H1 (cell line): ENCODE data around the gene TRAPPC3. TPM values are rescaled to one million over a fixed set of nuclear protein-coding genes. Genes with fewer than 3 reads are reported as not detected.

ENCODE experiments used
- CTCF ChIA-PET: fragments of 300-600 bp; sonication (Branson Sonifier 250); formaldehyde crosslinking; loops from one replicate; lab custom pipeline; 2021; ENCODE audit not compliant: partially characterized antibody; lab: Charles Lee
- POLR2A ChIA-PET: fragments of 300-600 bp; sonication (Branson Sonifier 250); formaldehyde crosslinking; loops from one replicate; lab custom pipeline; 2021; ENCODE audit warnings: inconsistent platforms; ENCODE audit not compliant: partially characterized antibody; lab: Charles Lee
- DNase-seq, 2 experiments: peaks; one replicate each; pipeline versions ENCODE4 v3.0.0 to v3.0.0-alpha.2; 2010 to 2022; ENCODE audit warnings: low spot score in 2 of 2, low read depth in 1 of 2, mixed read lengths in 1 of 2
- FAIRE-seq: peaks from 2 replicates; lab custom pipeline; 2011; peaks lifted over from hg19 to GRCh38; lab: Jason Lieb, UNC
- H2AFZ ChIP-seq: 2 replicates; pipeline ENCODE4 v1.8.1; 2012; ENCODE audit warnings: low read length, inconsistent platforms
- H2AK5ac ChIP-seq: 2 replicates; pipeline ENCODE4 v1.6.1; 2013; ENCODE audit warnings: low read depth, low read length
- H2BK120ac ChIP-seq: replicated peaks from 2 replicates; pipeline ENCODE3; 2013; ENCODE audit warnings: low read depth, low read length, inconsistent platforms
- H2BK12ac ChIP-seq: 2 replicates; pipeline ENCODE4 v1.6.1; 2013; ENCODE audit warnings: low read depth, low read length
- H2BK15ac ChIP-seq: 2 replicates; pipeline ENCODE4 v1.6.1; 2013; ENCODE audit warnings: low read length
- H2BK20ac ChIP-seq: 2 replicates; pipeline ENCODE4 v1.6.1; 2013; ENCODE audit warnings: low read length
- H2BK5ac ChIP-seq: 2 replicates; pipeline ENCODE4 v1.6.1; 2013; ENCODE audit warnings: low read depth, low read length
- H3K14ac ChIP-seq: 2 replicates; pipeline ENCODE4 v1.6.1; 2013; ENCODE audit warnings: inconsistent platforms; ENCODE audit not compliant: insufficient read length
- H3K18ac ChIP-seq: 2 replicates; pipeline ENCODE4 v1.6.1; 2013; ENCODE audit warnings: low read length; ENCODE audit errors: extremely low read depth
- H3K23ac ChIP-seq: 2 replicates; pipeline ENCODE4 v1.6.1; 2013; ENCODE audit warnings: inconsistent platforms; ENCODE audit not compliant: insufficient read length
- H3K23me2 ChIP-seq: 2 replicates; pipeline ENCODE4 v1.6.1; 2013; ENCODE audit warnings: low read depth, low read length
- H3K27ac ChIP-seq: 2 replicates; pipeline ENCODE4 v1.6.1; 2011; ENCODE audit warnings: low read depth, low read length, inconsistent platforms
- H3K27me3 ChIP-seq, 4 experiments: replicated peaks in 1 of 4; 1 replicate in 1 of 4; 2 replicates in 3 of 4; pipeline versions ENCODE4 v1.6.1 to v1.8.1; 2011 to 2013; ENCODE audit warnings: low read length in 3 of 4, mild to moderate bottlenecking in 3 of 4, inconsistent platforms in 2 of 4, mixed read lengths in 2 of 4, moderate library complexity in 1 of 4; ENCODE audit not compliant: control insufficient read depth in 3 of 4, insufficient read depth in 3 of 4; ENCODE audit errors: extremely low read depth in 1 of 4
- H3K36me3 ChIP-seq, 4 experiments: 2 replicates each; pipeline versions ENCODE4 v1.6.1 to v1.8.1; 2011 to 2013; ENCODE audit warnings: mild to moderate bottlenecking in 4 of 4, low read length in 3 of 4, moderate library complexity in 2 of 4, control low read depth in 1 of 4, inconsistent platforms in 1 of 4; ENCODE audit not compliant: insufficient read depth in 4 of 4, control insufficient read depth in 2 of 4
- H3K4ac ChIP-seq: replicated peaks from 2 replicates; pipeline ENCODE3; 2013; ENCODE audit warnings: low read length, low read depth, mixed read lengths, inconsistent platforms; ENCODE audit not compliant: insufficient read length
- H3K4me1 ChIP-seq, 4 experiments: replicated peaks in 1 of 4; 1 replicate in 1 of 4; 2 replicates in 3 of 4; pipeline versions ENCODE4 v1.6.1 to v1.8.1; 2011 to 2013; ENCODE audit warnings: low read length in 3 of 4, inconsistent platforms in 2 of 4, mixed read lengths in 1 of 4; ENCODE audit not compliant: insufficient read depth in 4 of 4, control insufficient read depth in 3 of 4
- H3K4me2 ChIP-seq, 2 experiments: 2 replicates each; pipeline versions ENCODE4 v1.6.1 to v1.8.1; 2011 to 2013; ENCODE audit warnings: low read depth in 2 of 2, low read length in 2 of 2, control low read depth in 1 of 2, inconsistent platforms in 1 of 2, mild to moderate bottlenecking in 1 of 2; ENCODE audit not compliant: insufficient read depth in 1 of 2
- H3K4me3 ChIP-seq, 4 experiments: fragments of 200-600, 300-600 bp in 1 of 4; sonication (generic), shearing (Covaris generic), sonication (Bioruptor Twin) in 1 of 4; 2 replicates each; pipeline versions ENCODE4 v1.5.1 to v1.8.1; 2011 to 2016; ENCODE audit warnings: low read length in 4 of 4, low read depth in 3 of 4, control low read depth in 2 of 4, inconsistent platforms in 2 of 4, mild to moderate bottlenecking in 2 of 4, mixed read lengths in 1 of 4, moderate library complexity in 1 of 4; ENCODE audit not compliant: insufficient read depth in 2 of 4; ENCODE audit errors: extremely low read depth in 1 of 4
- H3K56ac ChIP-seq: replicated peaks from 2 replicates; pipeline ENCODE3; 2013; ENCODE audit warnings: low read depth, mild to moderate bottlenecking, mixed read lengths, low read length, inconsistent platforms; ENCODE audit not compliant: insufficient read length
- H3K79me1 ChIP-seq: 2 replicates; pipeline ENCODE4 v1.6.1; 2013; ENCODE audit warnings: low read depth, low read length, control low read depth
- H3K79me2 ChIP-seq, 2 experiments: 2 replicates each; pipeline versions ENCODE4 v1.6.1 to v1.8.1; 2012 to 2013; ENCODE audit warnings: low read length in 2 of 2, mild to moderate bottlenecking in 2 of 2, inconsistent platforms in 1 of 2; ENCODE audit not compliant: insufficient read depth in 2 of 2, control insufficient read depth in 1 of 2
- H3K9ac ChIP-seq, 4 experiments: replicated peaks in 1 of 4; 1 replicate in 1 of 4; 2 replicates in 3 of 4; pipeline versions ENCODE4 v1.6.1 to v1.8.1; 2011 to 2013; ENCODE audit warnings: low read depth in 3 of 4, low read length in 3 of 4, control low read depth in 2 of 4, mild to moderate bottlenecking in 2 of 4, moderate library complexity in 2 of 4, inconsistent platforms in 1 of 4; ENCODE audit errors: extremely low read depth in 1 of 4
- H3K9me3 ChIP-seq, 2 experiments: 2 replicates each; pipeline versions ENCODE4 v1.6.1 to v1.8.1; 2012 to 2013; ENCODE audit warnings: mild to moderate bottlenecking in 2 of 2, moderate library complexity in 2 of 2, control low read depth in 1 of 2, inconsistent platforms in 1 of 2, low read depth in 1 of 2, low read length in 1 of 2, mixed read lengths in 1 of 2; ENCODE audit not compliant: insufficient read depth in 2 of 2
- H4K20me1 ChIP-seq, 2 experiments: replicated peaks in 1 of 2; 2 replicates each; pipeline versions ENCODE3 to v1.8.1; 2011 to 2013; ENCODE audit warnings: inconsistent platforms in 2 of 2, low read length in 2 of 2, mild to moderate bottlenecking in 1 of 2; ENCODE audit not compliant: insufficient read depth in 2 of 2, control insufficient read depth in 1 of 2
- H4K5ac ChIP-seq: 2 replicates; pipeline ENCODE4 v1.6.1; 2013; ENCODE audit warnings: low read length, low read depth, mixed read lengths, inconsistent platforms; ENCODE audit not compliant: insufficient read length
- H4K8ac ChIP-seq: 2 replicates; pipeline ENCODE4 v1.8.0; 2013; ENCODE audit warnings: mild to moderate bottlenecking, moderate library complexity, low read length, inconsistent platforms; ENCODE audit not compliant: insufficient read depth; ENCODE audit errors: extremely low read depth
- H4K91ac ChIP-seq: replicated peaks from 2 replicates; pipeline ENCODE3; 2013; ENCODE audit warnings: low read length, mixed read lengths, inconsistent platforms; ENCODE audit not compliant: insufficient read length
- KDM1A ChIP-seq: fragments of 200-600, 300-600 bp; sonication (generic); IDR thresholded peaks from 2 replicates; pipeline ENCODE4 v1.7.1; 2016; ENCODE audit warnings: mild to moderate bottlenecking, low read length, borderline replicate concordance
- RAD21 ChIP-seq, 2 experiments: IDR thresholded peaks in 1 of 2; conservative IDR thresholded peaks in 1 of 2; 2 replicates each; pipeline ENCODE4 v1.6.1; 2011; ENCODE audit warnings: low read depth in 2 of 2, low read length in 2 of 2, improper control_type of control experiment in 1 of 2, inconsistent platforms in 1 of 2, mild to moderate bottlenecking in 1 of 2, moderate library complexity in 1 of 2
- SP1 ChIP-seq: IDR thresholded peaks from 2 replicates; pipeline ENCODE4 v1.6.1; 2011; ENCODE audit warnings: low read depth, low read length
- WGBS, 2 experiments: shearing (Covaris generic) in 1 of 2; methylation state at CpG; one replicate each; pipeline versions ENCODE4 v1.1.6 to v1.1.7; 2013 to 2015; ENCODE audit warnings: low lambda C conversion rate in 2 of 2, mixed read lengths in 2 of 2, inconsistent platforms in 1 of 2, low coverage in 1 of 2, missing lambda C conversion rate in 1 of 2; ENCODE audit not compliant: insufficient replicate concordance in 2 of 2, insufficient coverage in 1 of 2, insufficient read length in 1 of 2; ENCODE audit errors: extremely low coverage in 1 of 2, missing lambda C conversion rate in 1 of 2; 5-methylcytosine and 5-hydroxymethylcytosine counted together
- polyA plus RNA-seq, 7 experiments: library from polyadenylated mRNA; depleted of rRNA in 3 of 7; stranded (reverse) in 5 of 7; unstranded in 2 of 7; fragments of >200 nt in 5 of 7; fragments of 200-250 nt in 2 of 7; gene quantifications; 1 replicate in 5 of 7; 2 replicates in 1 of 7; 4 replicates in 1 of 7; pipeline versions ENCODE4 v1.2.1 to v1.2.3, GENCODE V29; 2011 to 2013; ENCODE audit warnings: missing spikeins in 2 of 7, mixed read lengths in 2 of 7
- total RNA-seq: library from RNA; stranded (reverse); fragmentation: NEBNext Ultra II Directional; extraction: Animal tissue kit (Norgen Biotek cat#: 25700); gene quantifications from 2 replicates; pipeline ENCODE4 v1.2.1, GENCODE V29; 2021

Gene TRAPPC3
- total and polyA plus RNA-seq, 2 of the 8 experiments (the other 6 are each of a cell fraction or from before 2014, with no cell fraction given) = 47.8 to 51.0 TPM

DNA sequence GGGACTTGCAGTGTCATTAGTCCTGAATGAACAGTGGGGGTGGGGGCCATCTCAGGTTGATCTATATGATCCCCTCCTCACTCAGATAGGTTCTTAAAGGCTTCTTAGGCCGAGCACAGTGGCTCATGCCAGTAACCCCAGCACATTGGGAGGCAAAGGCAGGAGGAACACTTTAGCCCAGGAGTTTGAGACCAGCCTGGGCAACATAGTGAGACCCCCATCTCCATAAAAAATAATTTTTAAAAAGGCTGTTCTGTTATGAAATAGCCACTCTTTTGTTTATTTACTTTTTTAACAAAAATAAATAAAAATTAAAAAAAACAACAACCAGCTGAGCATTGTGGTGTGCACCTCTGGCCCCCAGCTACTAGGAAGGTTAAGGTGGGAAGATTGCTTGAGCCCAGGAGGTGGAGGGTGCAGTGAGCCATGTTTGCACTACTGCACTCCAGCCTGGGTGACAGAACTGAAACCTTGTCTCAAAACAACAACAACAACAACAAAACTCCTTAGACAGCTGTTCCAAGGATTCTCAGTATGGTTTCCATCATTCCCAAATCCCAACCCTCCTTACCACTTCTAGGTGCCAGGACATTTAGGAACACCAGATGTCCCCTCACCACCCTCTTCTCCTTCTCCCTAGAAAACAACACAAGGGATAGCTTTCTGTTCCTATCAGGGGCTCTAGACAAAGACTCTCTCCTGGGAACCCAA, 2.0 kb upstream of the TRAPPC3 start:
- no peak overlapping the region for H3K27ac ChIP-seq
- FAIRE-seq (no peak), DNase-seq (no peak)
- H2BK15ac ChIP-seq = no peak overlapping the region
- peak overlapping the region; percentile 11 to 59; a peak in 3 of 4 replicates for H3K4me2 ChIP-seq
- no peak overlapping the region for H2AFZ ChIP-seq
- peak overlapping the region in 1 of 4 experiments; percentile 47; a peak in 3 of 8 replicates for H3K4me3 ChIP-seq
- 33% methylated on average over 1 of the region's 1 CpG; no CpG with 5 or more reads in 1 of the 2 experiments for WGBS, 2 experiments
- H4K8ac ChIP-seq = no peak overlapping the region
- ChIA-PET POLR2A (interaction anchor here (0.9 to 5.4 kb wide), 11 partner anchors 10 to 235 kb away, joined by 3 to 49 read pairs (median 4); partner anchors contain the start of genes SH3D21 and THRAP3), CTCF (interaction anchor here (0.8 to 10.1 kb wide), 12 partner anchors 10 to 197 kb away, joined by 3 to 261 read pairs (median 32); partner anchors contain the start of gene THRAP3)
- no peak overlapping the region for H2BK20ac ChIP-seq
- no peak overlapping the region for H2BK5ac ChIP-seq
- 0 out of 4 replicates have a peak, but pooled peaks of 1 of the 2 experiments have one; percentile 5 for TF ChIP-seq RAD21 (IDR thresholded peaks at IDR 0.05 in 1 of 2, conservative IDR thresholded peaks at IDR 0.05 in 1 of 2; ENCODE audit: low read depth in 2 of 2, low read length in 2 of 2)
- TF ChIP-seq KDM1A = 0 out of 2 replicates have a peak, but pooled peaks have one; percentile 21
- no peak for TF ChIP-seq SP1
- peaks cover 0 to 3% of the 10 kb centered on the region in 2 experiments; a peak in 1 of 4 replicates for H3K79me2 ChIP-seq
- no peak overlapping the region for H4K5ac ChIP-seq
- H4K20me1 ChIP-seq = peaks cover 0 to 2% of the 10 kb centered on the region in 2 experiments
- no peaks in the 10 kb centered on the region for H3K79me1 ChIP-seq
- no peak overlapping the region for H3K4ac ChIP-seq
- H2AK5ac ChIP-seq = no peak overlapping the region; the same call in 1 of the 2 replicates
- no peak overlapping the region for H3K18ac ChIP-seq
- H3K27me3 ChIP-seq = peaks cover 11 to 29% (median 25%) of the 10 kb centered on the region in 4 experiments
- no peaks in the 10 kb centered on the region for H3K9me3 ChIP-seq
- H3K56ac ChIP-seq = no peak overlapping the region
- H2BK120ac ChIP-seq = no peak overlapping the region
- H3K23me2 ChIP-seq = peaks cover 9% of the 10 kb centered on the region
- H3K9ac ChIP-seq = no peak overlapping the region
- H3K36me3 ChIP-seq = no peaks in the 10 kb centered on the region
- H3K14ac ChIP-seq = no peak overlapping the region
- no peak overlapping the region for H3K23ac ChIP-seq
- H3K4me1 ChIP-seq = peaks cover 11 to 24% (median 17%) of the 10 kb centered on the region in 4 experiments
- H4K91ac ChIP-seq = no peak overlapping the region
- H2BK12ac ChIP-seq = no peak overlapping the region
